GM10266 (cell line): ENCODE results near the gene CKM.

ENCODE experiments used
- DNase-seq: peaks from one replicate; pipeline ENCODE4 v3.0.0; 2012; ENCODE audit errors: extremely low spot score
- CTCF ChIP-seq: IDR thresholded peaks from 2 replicates; pipeline ENCODE4 v1.5.1; 2012; ENCODE audit warnings: mild to moderate bottlenecking, low read depth; ENCODE audit not compliant: control insufficient read depth, insufficient read depth; ENCODE audit errors: missing control alignments

The CKM gene

DNA sequence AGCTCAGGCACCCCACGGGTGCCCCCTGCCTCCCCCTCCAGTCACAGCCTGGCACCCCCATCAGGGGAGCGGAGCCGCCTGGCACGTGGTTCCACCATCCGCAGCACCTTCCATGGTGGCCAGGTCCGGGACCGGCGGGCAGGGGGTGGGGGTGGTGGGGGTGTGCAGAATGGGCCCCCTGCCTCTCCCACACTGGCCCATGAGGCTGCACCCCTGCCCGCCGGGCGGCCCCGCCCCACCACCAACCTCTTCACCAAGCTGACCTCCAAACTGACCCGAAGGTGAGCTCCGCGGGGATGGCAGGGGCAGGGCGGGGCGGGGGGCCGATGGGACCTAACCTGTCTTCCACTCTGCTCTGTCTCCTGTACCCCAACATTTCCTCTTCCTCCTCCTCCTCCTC, 25.0 kb downstream of the CKM start:
- DNase-seq, result no peak

DNA sequence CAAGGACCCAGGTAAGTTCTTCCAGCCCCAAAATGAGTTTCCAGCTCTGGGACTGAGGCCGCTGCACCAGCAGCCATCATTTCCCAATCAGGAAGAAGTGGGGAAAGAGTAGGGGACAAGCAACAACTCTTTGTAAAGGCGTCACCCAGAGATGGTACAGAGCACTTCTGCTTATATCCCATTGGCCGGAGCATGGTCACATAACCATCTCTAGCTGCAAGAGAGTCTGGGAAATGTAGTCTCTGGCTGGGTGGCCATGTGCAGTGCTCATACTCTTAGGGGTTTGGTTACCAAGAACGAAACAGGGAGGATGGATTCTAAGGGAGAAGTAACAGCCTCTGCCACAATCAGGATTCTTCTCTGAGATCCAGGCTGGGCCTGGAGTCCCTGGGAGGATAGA, 26.3 kb downstream of the CKM start:
- no peak for TF ChIP-seq CTCF
- DNase-seq, result no peak

More for the DNA sequence above, 25.0 kb downstream of the CKM start:
- no peak for TF ChIP-seq CTCF

GRCh38 chr19:45295873-45296272, 26.8 kb downstream of the CKM start:
- TF ChIP-seq CTCF, result no peak
- no peak for DNase-seq

DNA sequence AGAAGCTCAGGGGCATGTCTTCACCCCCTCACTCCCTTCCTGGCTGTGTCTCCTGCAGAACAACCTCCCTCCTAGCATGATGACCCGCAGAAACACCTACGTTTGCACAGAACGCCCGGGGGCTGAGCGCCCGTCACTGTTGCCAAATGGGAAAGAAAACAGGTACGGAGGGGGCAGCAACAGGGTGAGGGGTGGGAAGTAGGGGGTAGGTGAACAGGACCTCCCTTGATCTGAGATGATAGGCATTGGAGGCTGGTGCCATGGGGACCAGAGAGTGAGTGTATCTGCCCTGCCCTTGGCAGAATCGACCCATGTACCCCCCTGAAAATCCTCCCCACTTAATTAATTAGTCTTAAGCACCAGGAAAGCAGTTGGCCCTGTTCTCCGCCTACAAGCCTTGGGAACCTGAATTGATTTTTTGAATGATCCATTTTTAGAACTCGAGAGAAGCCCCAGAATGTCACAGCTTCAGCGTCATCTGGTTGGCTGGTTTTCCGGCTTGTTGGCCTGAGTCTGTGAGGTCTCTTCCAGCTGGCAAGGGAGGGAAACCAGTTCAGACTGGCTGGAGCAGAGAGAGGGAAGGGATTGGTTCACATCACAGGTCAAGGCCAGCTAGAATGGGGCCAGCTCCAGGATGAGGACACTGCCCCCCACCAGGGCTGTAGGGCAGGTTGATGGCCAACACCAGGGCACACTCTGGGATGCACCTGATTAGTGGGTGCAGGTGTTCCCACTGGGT, 28.2 kb downstream of the CKM start:
- TF ChIP-seq CTCF, result no peak
- DNase-seq, result no peak

GRCh38 chr19:45293682-45294081, 29.0 kb downstream of the CKM start:
- TF ChIP-seq CTCF, result no peak
- no peak for DNase-seq

DNA sequence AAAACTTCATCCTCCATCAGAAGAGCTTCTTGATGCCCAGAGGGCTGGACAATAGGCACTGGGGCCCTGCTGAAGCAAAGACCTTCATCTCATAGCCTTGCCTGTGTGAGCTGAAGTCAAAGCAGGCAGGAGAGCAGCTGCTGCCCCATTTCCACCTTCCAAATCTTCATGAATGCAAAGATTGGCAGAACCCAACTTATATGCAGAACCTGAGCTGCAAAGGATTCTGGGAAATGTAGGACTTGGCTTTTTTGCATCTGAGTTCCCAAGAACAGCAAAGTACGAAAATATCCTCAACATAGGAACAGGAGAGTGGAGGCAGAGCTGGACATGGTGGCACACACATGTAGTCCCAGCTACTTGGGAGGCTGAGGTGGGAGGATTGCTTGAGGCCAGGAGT, 30.8 kb downstream of the CKM start:
- DNase-seq, result no peak
- no peak for TF ChIP-seq CTCF

DNA sequence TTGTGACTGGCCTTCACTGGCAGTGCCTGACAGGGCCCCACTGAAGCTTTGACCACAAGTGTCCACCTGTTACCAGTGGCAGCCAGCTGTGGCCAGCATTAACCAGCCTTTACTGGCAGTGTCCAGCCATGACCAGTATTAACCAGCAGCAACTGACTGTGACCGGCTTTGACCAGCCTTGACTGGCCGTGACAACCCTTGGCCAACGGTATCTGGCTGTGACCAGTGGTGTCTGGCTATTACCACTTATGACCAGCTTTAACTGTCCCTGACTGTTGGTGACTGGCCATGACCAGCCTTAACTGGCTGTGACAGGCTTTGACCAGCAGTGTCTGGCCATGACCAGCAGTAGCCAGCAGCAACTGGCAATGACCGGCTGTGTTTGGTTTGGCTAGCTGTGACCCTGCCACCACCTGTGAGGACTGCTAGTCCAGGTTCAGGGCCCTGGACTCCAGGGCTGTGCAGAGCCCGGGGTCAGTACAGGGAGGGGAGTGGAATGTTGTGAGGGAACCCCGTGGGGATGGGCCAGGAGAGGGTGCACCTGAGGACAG, 32.2 kb downstream of the CKM start:
- no peak for DNase-seq
- TF ChIP-seq CTCF, result no peak
